ENCODE results near the gene ATF7. TPM values are rescaled to one million over a fixed set of nuclear protein-coding genes. Genes with fewer than 3 reads are reported as not detected.

ATF7 gene
- total and polyA plus RNA-seq, 2 donors (not counting 1 experiment from before 2014, with no cell fraction given) = 15.7 to 42.2 TPM

DNA sequence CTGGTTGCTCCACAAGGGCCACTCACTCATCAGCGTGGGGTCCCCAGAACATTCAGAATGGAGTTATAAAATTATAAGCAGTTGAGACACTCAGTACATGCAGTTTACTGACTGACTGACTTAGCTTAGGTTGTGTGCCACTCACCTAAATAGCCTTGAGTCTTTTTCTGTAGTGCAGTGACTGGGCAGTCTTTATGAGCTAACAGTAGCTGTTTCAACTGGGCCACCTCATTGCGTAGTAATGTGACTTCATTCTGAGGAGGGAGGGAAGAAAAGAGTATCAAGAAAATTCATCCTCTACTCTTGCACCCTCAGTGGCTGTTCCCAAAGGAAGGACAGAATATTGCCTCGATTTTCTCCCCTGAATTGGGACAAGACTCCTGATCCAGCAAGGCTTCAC lies 103.1 kb downstream of the ATF7 start:
- ChIA-PET CTCF (interaction anchor here (1.0 to 1.6 kb wide), 2 partner anchors 153 to 179 kb away, joined by 3 to 4 read pairs; partner anchors contain the start of gene ATP5MC2), POLR2A (interaction anchor here (1.1 kb wide), 1 partner anchor 14 kb away, joined by 3 read pairs; no protein-coding TSS in a partner anchor)
- no peaks in the 10 kb centered on the region for H3K27me3 ChIP-seq (replicated peaks in 1 of 4; ENCODE audit: control extremely low read depth in 1 of 4, control insufficient read depth in 3 of 4, insufficient read depth in 4 of 4, low read length in 3 of 4)
- TF ChIP-seq EZH2 (IDR thresholded peaks at IDR 0.05; ENCODE audit: borderline replicate concordance, insufficient read depth, low read depth, low read length, poor library complexity, severe bottlenecking) = no peak
- no peak for TF ChIP-seq CTCF (IDR thresholded peaks at IDR 0.05)
- Mint-ChIP-seq H3K4me3 (no peak overlapping the region), H3K27ac (no peak overlapping the region), H3K27me3 (no peaks in the 10 kb centered on the region), H3K4me1 (no peaks in the 10 kb centered on the region), H3K9me3 (ENCODE audit: insufficient read depth) (no peaks in the 10 kb centered on the region)
- no peak overlapping the region for H3K4me3 ChIP-seq (ENCODE audit: control extremely low read depth in 1 of 5, extremely low read depth in 1 of 5, insufficient read depth in 1 of 5, low read depth in 2 of 5, low read length in 4 of 5)
- H3K9me3 ChIP-seq (ENCODE audit: control extremely low read depth in 1 of 3, control insufficient read depth in 2 of 3, insufficient read depth in 1 of 3, low read length in 2 of 3) = no peaks in the 10 kb centered on the region
- ATAC-seq (ENCODE audit: low read depth) (no peak), DNase-seq (no peak)
- peaks cover 13 to 74% of the 10 kb centered on the region in 2 experiments for H3K36me3 ChIP-seq (replicated peaks in 1 of 2; ENCODE audit: control extremely low read depth in 1 of 2, control insufficient read depth in 1 of 2, extremely low read depth in 1 of 2, insufficient read depth in 2 of 2, low read length in 1 of 2)
- WGBS (ENCODE audit: insufficient coverage) = 100% methylated on average over 1 of the region's 3 CpGs
- no peak overlapping the region for H3K9ac ChIP-seq (ENCODE audit: low read length)
- intact Hi-C loops (cut with micrococcal nuclease) = no loop called here
- H2AFZ ChIP-seq (ENCODE audit: insufficient read depth, low read depth, low read length, poor library complexity, severe bottlenecking) = no peak overlapping the region
- no peaks in the 10 kb centered on the region for H3K4me1 ChIP-seq (ENCODE audit: control insufficient read depth in 2 of 2, insufficient read depth in 2 of 2, low read length in 2 of 2)
- H3K79me2 ChIP-seq (ENCODE audit: control insufficient read depth, insufficient read depth, low read length) = no peaks in the 10 kb centered on the region
- H3K4me2 ChIP-seq (replicated peaks; ENCODE audit: low read depth, low read length, poor library complexity, severe bottlenecking) = no peak overlapping the region
- H4K20me1 ChIP-seq (ENCODE audit: control insufficient read depth, insufficient read depth, low read length, poor library complexity, severe bottlenecking) = no peaks in the 10 kb centered on the region
- H3K27ac ChIP-seq (ENCODE audit: low read length in 2 of 2) = no peak overlapping the region

DNA sequence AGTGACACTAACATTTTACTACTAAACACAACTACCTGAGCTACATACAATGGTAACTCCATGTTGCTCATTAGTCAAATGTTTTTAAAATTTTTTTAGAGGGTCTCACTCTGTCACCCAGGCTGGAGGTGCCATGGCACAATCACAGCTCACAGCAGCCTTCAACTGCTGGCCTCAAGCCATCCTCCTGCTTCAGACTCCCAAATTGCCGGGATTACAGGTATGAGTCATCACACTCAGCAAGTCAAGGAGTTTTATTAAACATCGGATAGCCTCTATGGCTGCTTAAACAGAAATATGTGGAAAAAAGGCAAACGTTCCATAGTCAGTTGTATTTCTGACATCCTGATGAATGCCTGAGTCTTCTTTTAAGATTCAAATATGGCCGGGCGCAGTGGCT lies 107.8 kb downstream of the ATF7 start:
- no peak overlapping the region for H3K4me2 ChIP-seq (replicated peaks; ENCODE audit: low read depth, low read length, poor library complexity, severe bottlenecking)
- Mint-ChIP-seq H3K27me3 (no peaks in the 10 kb centered on the region), H3K9me3 (ENCODE audit: insufficient read depth) (no peaks in the 10 kb centered on the region), H3K27ac (no peak overlapping the region), H3K4me3 (no peak overlapping the region), H3K4me1 (no peaks in the 10 kb centered on the region)
- no peak overlapping the region for H2AFZ ChIP-seq (ENCODE audit: insufficient read depth, low read depth, low read length, poor library complexity, severe bottlenecking)
- H3K9ac ChIP-seq (ENCODE audit: low read length) = no peak overlapping the region
- intact Hi-C loops (cut with micrococcal nuclease) = no loop called here
- H3K9me3 ChIP-seq (ENCODE audit: control extremely low read depth in 1 of 3, control insufficient read depth in 2 of 3, insufficient read depth in 1 of 3, low read length in 2 of 3) = no peaks in the 10 kb centered on the region
- no peaks in the 10 kb centered on the region for H4K20me1 ChIP-seq (ENCODE audit: control insufficient read depth, insufficient read depth, low read length, poor library complexity, severe bottlenecking)
- H3K4me1 ChIP-seq (ENCODE audit: control insufficient read depth in 2 of 2, insufficient read depth in 2 of 2, low read length in 2 of 2) = no peaks in the 10 kb centered on the region
- TF ChIP-seq EZH2 (IDR thresholded peaks at IDR 0.05; ENCODE audit: borderline replicate concordance, insufficient read depth, low read depth, low read length, poor library complexity, severe bottlenecking) = no peak
- no peak for TF ChIP-seq CTCF (IDR thresholded peaks at IDR 0.05)
- H3K27ac ChIP-seq (ENCODE audit: low read length in 2 of 2) = no peak overlapping the region
- ChIA-PET CTCF (interaction anchor here (0.7 to 5.7 kb wide), 3 partner anchors 9 to 224 kb away, joined by 3 to 35 read pairs (median 3); no protein-coding TSS in a partner anchor), POLR2A (interaction anchor here (0.5 kb wide), 1 partner anchor 244 kb away, joined by 5 read pairs; no protein-coding TSS in a partner anchor)
- no peaks in the 10 kb centered on the region for H3K27me3 ChIP-seq (replicated peaks in 1 of 4; ENCODE audit: control extremely low read depth in 1 of 4, control insufficient read depth in 3 of 4, insufficient read depth in 4 of 4, low read length in 3 of 4)
- no peak for DNase-seq
- H3K36me3 ChIP-seq (replicated peaks in 1 of 2; ENCODE audit: control extremely low read depth in 1 of 2, control insufficient read depth in 1 of 2, extremely low read depth in 1 of 2, insufficient read depth in 2 of 2, low read length in 1 of 2) = peaks cover 10 to 88% of the 10 kb centered on the region in 2 experiments
- WGBS (ENCODE audit: insufficient coverage) = 96% methylated on average over 5 of the region's 5 CpGs
- no peak overlapping the region for H3K4me3 ChIP-seq (ENCODE audit: control extremely low read depth in 1 of 5, extremely low read depth in 1 of 5, insufficient read depth in 1 of 5, low read depth in 2 of 5, low read length in 4 of 5)
- no peak for ATAC-seq (ENCODE audit: low read depth)
- H3K79me2 ChIP-seq (ENCODE audit: control insufficient read depth, insufficient read depth, low read length) = no peaks in the 10 kb centered on the region

Data from B cell (primary cell).